ENCODE results near the gene ASPHD2.

DNA sequence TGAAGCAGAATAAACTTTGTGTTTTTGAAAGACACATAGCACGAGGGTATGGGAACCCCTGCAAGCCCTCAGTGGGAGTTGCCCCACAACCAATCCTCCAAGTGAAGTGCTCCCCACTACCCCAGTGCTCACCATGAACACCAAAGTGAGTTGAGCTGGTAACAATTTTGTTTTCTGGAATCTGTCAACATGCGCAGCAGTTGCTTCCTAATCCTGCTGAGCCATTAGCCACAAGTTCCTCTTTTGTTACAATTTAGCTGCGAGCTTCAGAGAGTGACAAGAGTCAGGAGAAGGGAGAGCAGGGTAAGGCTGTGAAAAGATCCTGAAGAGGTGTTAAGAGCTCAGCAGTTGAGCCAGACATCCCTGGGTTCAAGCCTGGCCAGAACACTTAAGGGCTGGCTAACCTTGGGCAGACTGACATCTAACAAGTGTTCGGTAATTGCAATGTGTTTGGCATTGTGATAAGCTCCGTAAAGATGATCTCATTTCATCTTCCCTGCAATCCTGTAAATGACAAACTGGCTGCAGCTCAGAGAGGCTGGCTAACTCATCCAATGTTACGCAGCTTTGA is 24.1 kb upstream of the ASPHD2 start:
- TF ChIP-seq, protein P1, sequence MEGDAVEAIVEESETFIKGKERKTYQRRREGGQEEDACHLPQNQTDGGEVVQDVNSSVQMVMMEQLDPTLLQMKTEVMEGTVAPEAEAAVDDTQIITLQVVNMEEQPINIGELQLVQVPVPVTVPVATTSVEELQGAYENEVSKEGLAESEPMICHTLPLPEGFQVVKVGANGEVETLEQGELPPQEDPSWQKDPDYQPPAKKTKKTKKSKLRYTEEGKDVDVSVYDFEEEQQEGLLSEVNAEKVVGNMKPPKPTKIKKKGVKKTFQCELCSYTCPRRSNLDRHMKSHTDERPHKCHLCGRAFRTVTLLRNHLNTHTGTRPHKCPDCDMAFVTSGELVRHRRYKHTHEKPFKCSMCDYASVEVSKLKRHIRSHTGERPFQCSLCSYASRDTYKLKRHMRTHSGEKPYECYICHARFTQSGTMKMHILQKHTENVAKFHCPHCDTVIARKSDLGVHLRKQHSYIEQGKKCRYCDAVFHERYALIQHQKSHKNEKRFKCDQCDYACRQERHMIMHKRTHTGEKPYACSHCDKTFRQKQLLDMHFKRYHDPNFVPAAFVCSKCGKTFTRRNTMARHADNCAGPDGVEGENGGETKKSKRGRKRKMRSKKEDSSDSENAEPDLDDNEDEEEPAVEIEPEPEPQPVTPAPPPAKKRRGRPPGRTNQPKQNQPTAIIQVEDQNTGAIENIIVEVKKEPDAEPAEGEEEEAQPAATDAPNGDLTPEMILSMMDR (IDR thresholded peaks at IDR 0.05): no peak
- TF ChIP-seq POLR2AphosphoS5 (IDR thresholded peaks at IDR 0.05) (no peak), POLR2A (IDR thresholded peaks at IDR 0.05) (no peak)
